ENCODE data around the gene PARD3.

- TF ChIP-seq CTCF (conservative IDR thresholded peaks at IDR 0.05 in 1 of 2, IDR thresholded peaks at IDR 0.05 in 1 of 2; ENCODE audit: low read depth in 1 of 2, low read length in 2 of 2), result no peak
- no peak for TF ChIP-seq EZH2 (IDR thresholded peaks at IDR 0.05; ENCODE audit: low read length, missing control alignments)
Observed at GRCh38 chr10:34446049-34446448, 369.0 kb downstream of the PARD3 start.

All from fibroblast of lung (primary cell).